Skeletal muscle cell (primary cell): ENCODE measurements around the gene BTG3.

Experiments used
- DNase-seq: peaks from one replicate; pipeline ENCODE4 v3.0.0-alpha.2; 2010; ENCODE audit warnings: low read depth
- H3K4me3 ChIP-seq: 2 replicates; pipeline ENCODE4 v1.5.1; 2011; ENCODE audit warnings: low read depth, mild to moderate bottlenecking, control low read depth, low read length, moderate library complexity

Gene BTG3

GRCh38 chr21:17612565-17613241 is at the start of gene BTG3:
BTG3 (minus strand) TSS chr21:17612901; CDS start chr21:17609144, 3,757 bp downstream.
- H3K4me3 ChIP-seq = peak within 1 kb of the TSS; percentile 95
- DNase-seq = peak; percentile 38

- no peak overlapping the region for H3K4me3 ChIP-seq
- DNase-seq = no peak
Measured at GRCh38 chr21:17660862-17661261, 48.2 kb upstream of the BTG3 start.

GRCh38 chr21:17660452-17660851 is 47.8 kb upstream of the BTG3 start:
- no peak for DNase-seq
- H3K4me3 ChIP-seq = no peak overlapping the region

- H3K4me3 ChIP-seq = no peak overlapping the region
- DNase-seq = no peak
Measured at GRCh38 chr21:17658931-17659330, 46.2 kb upstream of the BTG3 start.

GRCh38 chr21:17651526-17651925 is 38.8 kb upstream of the BTG3 start:
- H3K4me3 ChIP-seq = no peak overlapping the region
- no peak for DNase-seq

- no peak overlapping the region for H3K4me3 ChIP-seq
- DNase-seq = no peak
Measured at GRCh38 chr21:17650292-17650691, 37.6 kb upstream of the BTG3 start.

- no peak overlapping the region for H3K4me3 ChIP-seq
- DNase-seq = no peak
Measured at GRCh38 chr21:17646790-17647189, 34.1 kb upstream of the BTG3 start.

GRCh38 chr21:17644186-17644585 is 31.5 kb upstream of the BTG3 start:
- no peak overlapping the region for H3K4me3 ChIP-seq
- DNase-seq = no peak

GRCh38 chr21:17640821-17641220 is 28.1 kb upstream of the BTG3 start:
- no peak for DNase-seq
- no peak overlapping the region for H3K4me3 ChIP-seq

- DNase-seq = no peak
- no peak overlapping the region for H3K4me3 ChIP-seq
Measured at GRCh38 chr21:17636711-17637110, 24.0 kb upstream of the BTG3 start.

- no peak for DNase-seq
- H3K4me3 ChIP-seq = no peak overlapping the region
Measured at GRCh38 chr21:17631195-17631594, 18.5 kb upstream of the BTG3 start.

GRCh38 chr21:17622018-17622417 is 9.3 kb upstream of the BTG3 start:
- DNase-seq = no peak
- H3K4me3 ChIP-seq = no peak overlapping the region

GRCh38 chr21:17616831-17617230 is 4.1 kb upstream of the BTG3 start:
- no peak overlapping the region for H3K4me3 ChIP-seq
- no peak for DNase-seq

GRCh38 chr21:17613242-17613676 is 558 bp upstream of the BTG3 start:
- no peak for DNase-seq
- peak overlapping the region; percentile 95 for H3K4me3 ChIP-seq

- no peak for DNase-seq
- H3K4me3 ChIP-seq = peak overlapping the region; percentile 95
Measured at GRCh38 chr21:17612023-17612564, 607 bp downstream of the BTG3 start.

- peak overlapping the region; percentile 95 for H3K4me3 ChIP-seq
- peak; percentile 82 for DNase-seq
Measured at GRCh38 chr21:17611414-17612022, 1.2 kb downstream of the BTG3 start.

- peak overlapping the region; percentile 95 for H3K4me3 ChIP-seq
- no peak for DNase-seq
Measured at GRCh38 chr21:17610911-17611310, 1.8 kb downstream of the BTG3 start.

- no peak for DNase-seq
- no peak overlapping the region for H3K4me3 ChIP-seq
Measured at GRCh38 chr21:17609681-17610080, 3.0 kb downstream of the BTG3 start.

- no peak for DNase-seq
- no peak overlapping the region for H3K4me3 ChIP-seq
Measured at GRCh38 chr21:17607684-17608083, 5.0 kb downstream of the BTG3 start.

- no peak for DNase-seq
- no peak overlapping the region for H3K4me3 ChIP-seq
Measured at GRCh38 chr21:17602874-17603273, 9.8 kb downstream of the BTG3 start.

- no peak overlapping the region for H3K4me3 ChIP-seq
Measured at GRCh38 chr21:17598437-17598836, 14.3 kb downstream of the BTG3 start.

More at GRCh38 chr21:17598437-17598836, 14.3 kb downstream of the BTG3 start:
- DNase-seq = no peak
